MG63 (cell line): ENCODE results near the gene KCNJ6. TPM values are rescaled to one million over a fixed set of nuclear protein-coding genes. Genes with fewer than 3 reads are reported as not detected.
"Not testable (repeated sequence)": the region's sequence is repeated elsewhere in the genome, so short reads cannot be mapped to it uniquely, and the experiment has no call there.

Experiments used
- DNase-seq: peaks from one replicate; pipeline ENCODE4 v3.0.0-alpha.2; 2020
- H3K27me3 ChIP-seq: fragments of 250-450 bp; sonication (Bioruptor Pico); 2 replicates; pipeline ENCODE4 v1.5.1; 2020; ENCODE audit warnings: mild to moderate bottlenecking, moderate library complexity
- H3K36me3 ChIP-seq: fragments of 250-450 bp; sonication (Bioruptor Pico); 2 replicates; pipeline ENCODE4 v1.5.1; 2020; ENCODE audit warnings: mild to moderate bottlenecking, moderate library complexity
- H3K4me3 ChIP-seq: fragments of 250-450 bp; sonication (Bioruptor Pico); 2 replicates; pipeline ENCODE4 v1.5.1; 2020; ENCODE audit warnings: mild to moderate bottlenecking, moderate library complexity
- H3K9me3 ChIP-seq: fragments of 250-450 bp; sonication (Bioruptor Pico); 2 replicates; pipeline ENCODE4 v1.5.1; 2020; ENCODE audit warnings: mild to moderate bottlenecking, moderate library complexity
- total RNA-seq: library from RNA; depleted of rRNA; stranded (reverse); fragments of >200 nt; shearing (Covaris generic); gene quantifications from 2 replicates; pipeline ENCODE4 v1.2.3, GENCODE V29; 2014; ENCODE audit warnings: low replicate concordance

Gene KCNJ6
- total RNA-seq, 1 experiment from 2014 or later: not detected

- Histone ChIP-seq H3K9me3 (peaks cover 3% of the 10 kb centered on the region), H3K27me3 (no peaks in the 10 kb centered on the region), H3K4me3 (no peak overlapping the region), H3K36me3 (no peaks in the 10 kb centered on the region)
- no peak for DNase-seq
These were observed 133.2 kb downstream of the KCNJ6 start for GRCh38 chr21:37783016-37783415.

DNA sequence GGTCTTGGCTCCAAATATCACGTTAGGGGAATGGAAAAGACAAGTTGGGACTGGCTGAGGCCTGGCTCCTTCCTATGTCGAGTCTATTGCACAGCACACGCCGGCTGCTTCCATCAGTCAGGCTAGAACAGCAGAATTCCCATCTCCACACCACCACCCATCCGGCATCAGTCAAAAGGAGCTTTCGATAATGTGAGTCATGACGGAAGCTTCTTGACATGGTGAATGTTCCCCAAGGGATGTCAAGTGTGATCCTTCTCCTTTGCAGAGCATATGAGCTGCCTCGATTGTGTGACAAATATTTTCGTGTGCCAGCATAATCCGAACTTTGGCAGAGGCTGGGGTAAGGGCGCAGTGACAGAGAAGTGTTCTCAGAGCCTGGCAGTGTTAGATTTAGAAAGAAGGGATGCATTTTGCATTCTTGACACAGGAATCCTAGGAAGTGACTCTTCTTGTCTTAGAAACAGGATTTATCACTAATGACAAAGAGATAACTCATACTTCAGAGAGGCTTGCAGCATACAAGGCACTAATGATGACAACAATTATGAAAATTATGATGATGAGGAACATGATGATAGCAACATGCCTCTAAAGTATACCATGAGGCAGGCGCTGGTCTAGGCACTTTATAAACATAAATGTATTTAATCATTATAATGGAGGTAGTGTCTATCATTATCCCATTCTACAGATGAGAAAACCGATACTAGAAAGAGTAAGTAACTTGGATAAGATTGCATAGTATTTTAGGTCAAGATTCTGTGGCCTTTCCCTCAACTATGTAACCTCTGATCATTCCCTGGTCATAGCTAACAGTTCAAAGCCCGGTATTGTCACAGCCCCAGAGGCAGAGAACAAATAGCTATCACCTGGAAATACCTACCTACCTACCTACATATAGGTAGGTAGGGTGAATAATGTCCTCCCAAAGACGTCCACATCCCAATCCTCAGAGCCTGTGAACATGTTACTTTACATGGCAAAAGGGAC lies 135.0 kb downstream of the KCNJ6 start:
- Histone ChIP-seq H3K36me3 (no peaks in the 10 kb centered on the region), H3K4me3 (no peak overlapping the region), H3K27me3 (no peaks in the 10 kb centered on the region), H3K9me3 (no peaks in the 10 kb centered on the region)
- DNase-seq: no peak

DNA sequence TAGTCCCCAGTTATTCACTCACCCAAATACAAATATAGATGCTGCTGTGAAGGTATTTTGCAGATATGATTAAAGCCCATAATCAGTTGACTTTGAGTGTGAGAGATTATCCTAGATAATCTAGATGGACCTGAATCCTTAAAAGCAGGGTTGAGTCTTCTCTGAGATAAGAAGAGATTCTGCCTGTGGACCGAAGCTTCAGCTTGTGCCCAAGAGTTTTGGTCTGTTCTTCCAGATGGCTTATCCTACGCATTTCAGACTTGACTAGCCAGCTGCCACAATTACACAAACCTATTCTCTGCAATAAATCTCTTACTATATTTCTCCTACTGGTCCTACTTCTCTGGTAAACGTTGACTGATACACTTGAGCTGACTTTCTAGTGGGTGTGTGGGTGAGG lies 145.1 kb downstream of the KCNJ6 start:
- no peak overlapping the region for H3K4me3 ChIP-seq
- H3K9me3 ChIP-seq: no peaks in the 10 kb centered on the region
- no peaks in the 10 kb centered on the region for H3K36me3 ChIP-seq
- DNase-seq: no peak
- no peaks in the 10 kb centered on the region for H3K27me3 ChIP-seq

- Histone ChIP-seq H3K4me3 (no peak overlapping the region), H3K27me3 (no peaks in the 10 kb centered on the region), H3K9me3 (no peaks in the 10 kb centered on the region), H3K36me3 (no peaks in the 10 kb centered on the region)
- no peak for DNase-seq
These were observed 145.8 kb downstream of the KCNJ6 start for GRCh38 chr21:37770461-37770860.

DNA sequence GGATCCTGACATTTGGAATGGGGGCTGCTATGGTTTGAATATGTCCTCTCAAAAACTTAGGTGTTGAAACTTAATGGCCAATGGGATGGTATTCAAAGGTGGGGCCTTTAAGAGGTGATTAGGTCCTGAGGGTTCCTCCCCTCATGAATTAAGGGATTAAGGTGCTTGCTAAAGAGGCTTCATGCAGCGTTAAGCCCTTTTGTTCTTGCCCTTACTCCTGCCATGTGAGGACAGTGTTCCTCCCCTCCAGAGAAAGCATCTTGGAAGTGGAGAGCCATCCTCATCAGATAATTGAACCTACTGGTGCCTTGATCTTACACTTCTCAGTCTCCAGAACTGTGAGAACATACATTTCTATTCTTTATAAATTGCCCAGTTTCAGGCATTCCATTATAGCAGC lies 146.6 kb downstream of the KCNJ6 start:
- DNase-seq: no peak
- H3K9me3 ChIP-seq: no peaks in the 10 kb centered on the region
- H3K27me3 ChIP-seq: no peaks in the 10 kb centered on the region
- no peaks in the 10 kb centered on the region for H3K36me3 ChIP-seq
- H3K4me3 ChIP-seq: no peak overlapping the region

DNA sequence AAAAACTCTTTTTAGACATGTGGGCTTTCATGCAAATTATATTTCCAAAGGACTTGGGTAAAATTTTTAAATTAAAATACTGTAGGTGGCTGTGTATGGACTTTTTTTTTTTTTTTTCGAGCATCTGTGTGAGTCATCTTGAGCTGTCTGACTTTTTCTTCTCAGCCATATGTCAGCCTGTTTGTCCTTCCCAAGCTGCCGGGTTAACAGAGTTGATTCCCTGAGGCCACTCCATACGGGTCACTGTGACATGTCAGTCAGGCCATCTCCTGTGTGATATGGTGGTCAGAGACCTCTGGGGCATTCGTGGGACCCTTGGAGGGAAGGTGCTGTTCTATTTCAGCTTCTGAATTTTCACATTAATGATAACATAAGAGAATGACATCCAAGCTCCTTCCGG lies 148.3 kb downstream of the KCNJ6 start:
- no peak for DNase-seq
- H3K27me3 ChIP-seq: no peaks in the 10 kb centered on the region
- H3K9me3 ChIP-seq: no peaks in the 10 kb centered on the region
- no peaks in the 10 kb centered on the region for H3K36me3 ChIP-seq
- no peak overlapping the region for H3K4me3 ChIP-seq

DNA sequence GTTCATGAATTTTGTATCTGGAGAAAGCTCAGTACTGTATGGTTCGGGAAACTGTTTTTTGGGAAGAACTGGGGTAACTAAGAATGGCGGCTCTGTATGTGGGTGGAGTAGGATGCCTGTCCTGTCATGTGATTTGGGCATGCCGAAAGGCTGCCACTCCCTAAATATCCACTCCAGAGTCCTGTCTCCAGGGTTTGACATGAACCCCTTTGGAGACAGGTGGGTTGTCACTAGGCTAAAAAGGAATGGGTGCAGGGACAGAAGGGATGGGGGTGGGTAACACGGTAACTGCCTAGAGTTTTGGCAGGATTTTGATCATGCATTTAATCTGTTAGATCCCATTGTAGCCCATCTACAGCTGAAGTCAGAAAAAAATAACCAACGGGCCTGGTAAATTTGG lies 150.1 kb downstream of the KCNJ6 start:
- Histone ChIP-seq H3K27me3 (no peaks in the 10 kb centered on the region), H3K9me3 (no peaks in the 10 kb centered on the region), H3K36me3 (no peaks in the 10 kb centered on the region), H3K4me3 (no peak overlapping the region)
- DNase-seq: no peak

GRCh38 chr21:37765221-37765900 lies 150.9 kb downstream of the KCNJ6 start:
- H3K36me3 ChIP-seq: no peaks in the 10 kb centered on the region

GRCh38 chr21:37764691-37765090 lies 151.6 kb downstream of the KCNJ6 start:
- no peaks in the 10 kb centered on the region for H3K9me3 ChIP-seq
- no peak overlapping the region for H3K4me3 ChIP-seq
- no peaks in the 10 kb centered on the region for H3K27me3 ChIP-seq
- no peaks in the 10 kb centered on the region for H3K36me3 ChIP-seq
- no peak for DNase-seq

More at GRCh38 chr21:37765221-37765900, 150.9 kb downstream of the KCNJ6 start:
- H3K4me3 ChIP-seq: no peak overlapping the region
- no peaks in the 10 kb centered on the region for H3K27me3 ChIP-seq
- H3K9me3 ChIP-seq: no peaks in the 10 kb centered on the region
- DNase-seq: no peak

DNA sequence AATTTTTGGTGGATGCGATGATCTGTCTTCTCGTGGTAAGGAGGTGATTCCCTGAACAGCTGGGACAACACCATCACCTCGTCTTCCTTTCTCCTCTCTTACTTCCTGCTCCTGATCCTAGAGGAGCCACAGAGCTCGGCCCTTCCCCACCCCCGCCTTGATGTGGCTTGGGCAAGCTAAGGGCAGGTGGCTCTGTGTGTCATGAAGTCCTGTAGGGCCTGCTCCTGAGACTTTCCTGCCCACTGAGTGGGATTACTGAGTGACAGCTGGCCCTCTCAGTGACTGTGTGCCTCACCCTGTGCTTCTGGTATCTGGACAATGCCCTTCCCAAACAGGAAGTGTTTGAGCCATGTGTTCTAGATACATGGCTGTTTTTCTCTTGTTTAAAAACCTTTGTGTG lies 153.0 kb downstream of the KCNJ6 start:
- no peak for DNase-seq
- H3K36me3 ChIP-seq: no peaks in the 10 kb centered on the region
- no peaks in the 10 kb centered on the region for H3K27me3 ChIP-seq
- no peak overlapping the region for H3K4me3 ChIP-seq
- H3K9me3 ChIP-seq: no peaks in the 10 kb centered on the region

GRCh38 chr21:37762606-37763005 lies 153.7 kb downstream of the KCNJ6 start:
- H3K36me3 ChIP-seq: no peaks in the 10 kb centered on the region
- no peaks in the 10 kb centered on the region for H3K27me3 ChIP-seq
- DNase-seq: no peak
- H3K4me3 ChIP-seq: no peak overlapping the region
- no peaks in the 10 kb centered on the region for H3K9me3 ChIP-seq

- H3K27me3 ChIP-seq, H3K36me3 ChIP-seq, H3K4me3 ChIP-seq, DNase-seq, H3K9me3 ChIP-seq: not testable (repeated sequence)
These were observed 154.9 kb downstream of the KCNJ6 start for GRCh38 chr21:37761406-37761805.

DNA sequence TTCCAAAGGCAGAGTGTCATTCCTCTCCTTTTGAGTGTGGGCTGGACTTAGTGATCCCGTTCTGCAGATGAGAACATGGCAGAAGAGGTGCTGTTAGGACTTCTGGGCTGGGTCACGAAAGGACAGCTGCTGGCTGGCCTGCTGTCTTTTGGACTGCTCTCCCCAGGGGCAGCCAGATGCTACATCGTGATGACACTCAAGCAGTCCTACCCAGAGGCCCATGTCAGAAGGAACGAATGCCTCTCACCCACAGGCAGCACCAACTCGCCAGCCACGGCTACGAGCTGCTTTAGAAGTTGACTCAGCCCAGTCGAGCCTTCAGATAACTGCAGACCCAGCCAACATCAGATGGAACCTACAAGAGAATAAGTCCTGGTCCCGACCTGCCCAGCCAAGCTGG lies 156.5 kb downstream of the KCNJ6 start:
- DNase-seq: no peak
- H3K4me3 ChIP-seq: no peak overlapping the region
- no peaks in the 10 kb centered on the region for H3K36me3 ChIP-seq
- H3K27me3 ChIP-seq: no peaks in the 10 kb centered on the region
- H3K9me3 ChIP-seq: no peaks in the 10 kb centered on the region

- Histone ChIP-seq H3K27me3 (no peaks in the 10 kb centered on the region), H3K36me3 (no peaks in the 10 kb centered on the region), H3K9me3 (no peaks in the 10 kb centered on the region), H3K4me3 (no peak overlapping the region)
- DNase-seq: peak; percentile 24
These were observed 157.3 kb downstream of the KCNJ6 start for GRCh38 chr21:37758982-37759381.

GRCh38 chr21:37757606-37758376 lies 158.5 kb downstream of the KCNJ6 start:
- Histone ChIP-seq H3K9me3 (no peaks in the 10 kb centered on the region), H3K27me3 (no peaks in the 10 kb centered on the region), H3K4me3 (no peak overlapping the region), H3K36me3 (no peaks in the 10 kb centered on the region)
- no peak for DNase-seq

DNA sequence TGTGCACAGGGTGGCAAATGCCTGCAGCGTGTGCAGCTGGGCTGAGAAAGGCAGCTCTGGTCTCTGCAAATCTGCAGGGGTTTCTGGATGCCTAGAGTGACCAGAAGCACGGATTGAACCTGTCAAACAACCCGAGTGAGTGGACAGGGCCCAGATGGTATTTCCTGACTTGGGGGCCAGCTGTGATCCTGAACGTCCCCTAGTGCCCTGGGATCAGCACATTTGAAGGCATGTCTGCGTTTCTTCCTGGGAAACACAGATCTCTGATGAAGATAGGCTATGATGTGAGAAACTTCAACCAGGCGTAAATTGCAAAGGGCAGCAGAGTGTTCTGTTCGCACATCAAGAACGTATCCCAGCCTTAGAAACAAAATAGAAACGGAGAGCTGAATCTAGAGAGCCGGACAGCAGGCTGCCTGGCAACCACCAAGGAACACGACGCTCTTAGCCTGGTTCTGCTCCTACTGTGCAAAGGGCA lies 163.1 kb downstream of the KCNJ6 start:
- H3K4me3 ChIP-seq: no peak overlapping the region
- H3K27me3 ChIP-seq: no peaks in the 10 kb centered on the region; the same call in 1 of the 2 replicates
- no peaks in the 10 kb centered on the region for H3K36me3 ChIP-seq
- H3K9me3 ChIP-seq: no peaks in the 10 kb centered on the region
- DNase-seq: no peak
